Astrocyte of the spinal cord (primary cell): Measurements from ENCODE around the gene RNF114.
"Not testable (repeated sequence)": the region's sequence is repeated elsewhere in the genome, so short reads cannot be mapped to it uniquely, and the experiment has no call there.

Experiments used
- DNase-seq: peaks from one replicate; pipeline ENCODE4 v3.0.0; 2011; ENCODE audit warnings: low read depth, low spot score
- H3K4me3 ChIP-seq: 2 replicates; pipeline ENCODE4 v1.5.1; 2011; ENCODE audit warnings: low read depth, mild to moderate bottlenecking, low read length, moderate library complexity
- CTCF ChIP-seq: IDR thresholded peaks from 2 replicates; pipeline ENCODE4 v1.5.1; 2012; ENCODE audit warnings: low read depth, mild to moderate bottlenecking, low read length, inconsistent platforms
- in situ Hi-C: cut with HindIII; loops from 2 replicates; pipeline ENCODE4 v1.10.0; 2017; ENCODE audit warnings: low sequenced_read_pairs

Gene RNF114

GRCh38 chr20:49966861-49967260 is 30.7 kb downstream of the RNF114 start:
- in situ Hi-C loops = no loop called here
- no peak overlapping the region for H3K4me3 ChIP-seq
- TF ChIP-seq CTCF = no peak
- no peak for DNase-seq

GRCh38 chr20:49969234-49969633 is 33.0 kb downstream of the RNF114 start:
- in situ Hi-C loops = no loop called here
- H3K4me3 ChIP-seq = no peak overlapping the region
- DNase-seq = no peak
- TF ChIP-seq CTCF = no peak

- DNase-seq = no peak
- in situ Hi-C loops = no loop called here
- TF ChIP-seq CTCF = no peak
- H3K4me3 ChIP-seq = no peak overlapping the region
These were observed 33.7 kb downstream of the RNF114 start for GRCh38 chr20:49969946-49970345.

- TF ChIP-seq CTCF = no peak
- DNase-seq = no peak
- no peak overlapping the region for H3K4me3 ChIP-seq
- in situ Hi-C loops = no loop called here
These were observed 34.3 kb downstream of the RNF114 start for GRCh38 chr20:49970498-49970897.

- no peak overlapping the region for H3K4me3 ChIP-seq
- in situ Hi-C loops = no loop called here
- TF ChIP-seq CTCF = no peak
- DNase-seq = no peak
These were observed 37.8 kb downstream of the RNF114 start for GRCh38 chr20:49973981-49974380.

- no peak for DNase-seq
- H3K4me3 ChIP-seq = no peak overlapping the region
- in situ Hi-C loops = no loop called here
- no peak for TF ChIP-seq CTCF
These were observed 40.3 kb downstream of the RNF114 start for GRCh38 chr20:49976542-49976941.

- H3K4me3 ChIP-seq, in situ Hi-C loops, DNase-seq: not testable (repeated sequence)
These were observed 41.5 kb downstream of the RNF114 start for GRCh38 chr20:49977740-49978139.
